HepG2 (cell line): ENCODE results near the gene CEMP1. TPM values are rescaled to one million over a fixed set of nuclear protein-coding genes. Genes with fewer than 3 reads are reported as not detected.
A peak's percentile ranks its signal among the peaks of the same experiment; 100 is the strongest.

Source experiments
- AHDC1 ChIP-seq: sonication (generic); formaldehyde crosslinking; IDR thresholded peaks from 2 replicates; pipeline ENCODE4 v1.5.1; 2020; ENCODE audit warnings: mild to moderate bottlenecking, missing genetic modification reagents, borderline replicate concordance
- CREM ChIP-seq, 2 experiments: sonication (generic) in 1 of 2; formaldehyde crosslinking in 1 of 2; IDR thresholded peaks; 2 replicates each; pipeline versions ENCODE4 v1.4.0 to v1.6.1; 2016 to 2020; ENCODE audit warnings: antibody characterized with exemption in 1 of 2, mild to moderate bottlenecking in 1 of 2, missing genetic modification reagents in 1 of 2
- GATAD1 ChIP-seq: IDR thresholded peaks from 2 replicates; pipeline ENCODE4 v1.6.1; 2016; ENCODE audit warnings: missing genetic modification reagents, missing compliant biosample characterization
- KLF16 ChIP-seq, 2 experiments: sonication (generic) in 1 of 2; formaldehyde crosslinking in 1 of 2; IDR thresholded peaks; 2 replicates each; pipeline versions ENCODE4 v1.6.1 to v1.8.0; 2016 to 2023; ENCODE audit warnings: missing genetic modification reagents in 2 of 2, missing compliant biosample characterization in 1 of 2
- MTA3 ChIP-seq: sonication (generic); formaldehyde crosslinking; IDR thresholded peaks from 2 replicates; pipeline ENCODE4 v1.4.0; 2020; ENCODE audit warnings: missing genetic modification reagents
- REST ChIP-seq, 2 experiments: IDR thresholded peaks; 2 replicates each; pipeline ENCODE4 v1.6.1; 2011 to 2012; ENCODE audit warnings: low read length in 2 of 2, borderline replicate concordance in 1 of 2, low read depth in 1 of 2, mild to moderate bottlenecking in 1 of 2, moderate library complexity in 1 of 2
- SSRP1 ChIP-seq: IDR thresholded peaks from 2 replicates; pipeline ENCODE4 v1.6.1; 2016; ENCODE audit warnings: control low read depth
- SYNCRIP ChIP-seq: fragments of 200-400 bp; formaldehyde crosslinking; IDR thresholded peaks from 2 replicates; pipeline ENCODE4 v1.6.1; 2018; ENCODE audit warnings: mild to moderate bottlenecking, low read depth, low read length; ENCODE audit not compliant: insufficient read depth
- ZFP62 ChIP-seq: sonication (generic); formaldehyde crosslinking; IDR thresholded peaks from 2 replicates; pipeline ENCODE4 v1.4.0; 2020; ENCODE audit warnings: missing genetic modification reagents
- ZNF503 ChIP-seq: sonication (generic); formaldehyde crosslinking; IDR thresholded peaks from 2 replicates; pipeline ENCODE4 v1.4.0; 2020; ENCODE audit warnings: missing genetic modification reagents
- ZNF574 ChIP-seq: sonication (generic); formaldehyde crosslinking; IDR thresholded peaks from 2 replicates; pipeline ENCODE4 v1.4.0; 2020; ENCODE audit warnings: missing genetic modification reagents
- polyA plus RNA-seq, 8 experiments: library from polyadenylated mRNA; depleted of rRNA in 3 of 8; stranded (reverse) in 7 of 8; unstranded in 1 of 8; fragments of >200 nt; fragmentation: Illumina TruSeq in 4 of 8; extraction: Trizol in 4 of 8; gene quantifications; 2 replicates each; pipeline versions ENCODE4 v1.2.1 to v1.2.3, GENCODE V29; 2011 to 2016; ENCODE audit warnings: low read depth in 4 of 8, missing spikeins in 1 of 8, mixed read lengths in 1 of 8; ENCODE audit not compliant: insufficient read depth in 1 of 8
- total RNA-seq, 5 experiments: library from RNA; depleted of rRNA; stranded (reverse); fragments of >200 nt; fragmentation: Illumina TruSeq; extraction: Trizol; gene quantifications; 2 replicates each; pipeline ENCODE4 v1.2.3, GENCODE V29; 2016; ENCODE audit warnings: low read depth in 1 of 5

The CEMP1 gene
- total and polyA plus RNA-seq, 2 of the 13 experiments (the other 11 are each of a cell fraction or from before 2014, with no cell fraction given), result not detected

- TF ChIP-seq REST (IDR thresholded peaks at IDR 0.05; ENCODE audit: borderline replicate concordance in 1 of 2, low read depth in 1 of 2, low read length in 2 of 2) (no peak), GATAD1 (CRISPR knock-in tag) (peak; percentile 61), SYNCRIP (no peak), KLF16 (CRISPR knock-in tag; IDR thresholded peaks at IDR 0.05) (no peak), SSRP1 (no peak), ZFP62 (no peak), MTA3 (CRISPR knock-in tag) (no peak), AHDC1 (CRISPR knock-in tag) (no peak), CREM (IDR thresholded peaks at IDR 0.05) (no peak), CREM (CRISPR knock-in tag; IDR thresholded peaks at IDR 0.05) (no peak), ZNF574 (0 out of 2 replicates have a peak, but pooled peaks have one; percentile 41), ZNF503 (CRISPR knock-in tag) (no peak)
Measured at GRCh38 chr16:2500918-2501750, 30.1 kb downstream of the CEMP1 start (continued).
